Nephron (organoid): ENCODE measurements around the gene ITGB1.

Source experiments
- H3K27ac Mint-ChIP-seq, 3 experiments: 2 replicates each; pipeline ENCODE4 v1.8.0; 2020; ENCODE audit warnings: mixed read lengths in 3 of 3, mild to moderate bottlenecking in 2 of 3, moderate library complexity in 1 of 3
- H3K27me3 Mint-ChIP-seq: 2 replicates; pipeline ENCODE4 v1.8.0; 2021; ENCODE audit warnings: low read depth, mild to moderate bottlenecking, moderate library complexity, mixed read lengths
- H3K36me3 Mint-ChIP-seq: 2 replicates; pipeline ENCODE4 v1.8.0; 2020; ENCODE audit warnings: low read depth, mixed read lengths
- H3K4me1 Mint-ChIP-seq: 2 replicates; pipeline ENCODE4 v1.8.0; 2020; ENCODE audit warnings: mixed read lengths
- H3K4me3 Mint-ChIP-seq, 3 experiments: 2 replicates each; pipeline ENCODE4 v1.8.0; 2020; ENCODE audit warnings: mild to moderate bottlenecking in 3 of 3, mixed read lengths in 3 of 3, moderate library complexity in 2 of 3
- H3K9me3 Mint-ChIP-seq: 2 replicates; pipeline ENCODE4 v1.8.0; 2020; ENCODE audit warnings: mixed read lengths
- CTCF ChIP-seq, 3 experiments: fragments of 200-600 bp; sonication (generic); IDR thresholded peaks; one replicate each; pipeline ENCODE4 v1.5.0; 2021; ENCODE audit warnings: antibody characterized with exemption in 3 of 3; ENCODE audit not compliant: unreplicated experiment in 3 of 3

Gene ITGB1

DNA sequence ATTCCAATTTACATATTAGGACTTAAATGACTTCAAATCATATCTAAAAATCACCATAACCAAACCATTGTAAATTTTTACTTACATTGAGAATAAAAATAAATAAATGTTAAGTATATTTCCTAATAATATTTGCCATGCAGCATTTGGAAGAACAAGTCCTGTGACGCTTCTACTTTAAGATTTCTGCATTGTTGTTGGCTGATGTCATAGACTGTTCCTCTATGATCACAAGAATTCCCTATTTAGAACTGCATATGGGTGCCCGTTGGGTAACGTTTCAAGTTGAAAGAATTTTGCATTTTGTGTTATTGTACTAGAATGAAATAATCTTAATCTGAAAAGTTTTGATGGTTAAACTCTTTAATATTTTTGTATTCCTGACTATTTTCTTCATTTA lies 5.1 kb upstream of the ITGB1 start:
- H3K36me3 Mint-ChIP-seq = no peaks in the 10 kb centered on the region
- no peak overlapping the region for H3K4me3 Mint-ChIP-seq
- H3K9me3 Mint-ChIP-seq = peaks cover 3% of the 10 kb centered on the region
- TF ChIP-seq CTCF (IDR thresholded peaks at IDR 0.05; ENCODE audit: unreplicated experiment in 3 of 3) = no peak
- peaks cover 36% of the 10 kb centered on the region for H3K4me1 Mint-ChIP-seq
- no peak overlapping the region for H3K27ac Mint-ChIP-seq
- no peaks in the 10 kb centered on the region for H3K27me3 Mint-ChIP-seq

- peaks cover 36% of the 10 kb centered on the region for H3K4me1 Mint-ChIP-seq
- TF ChIP-seq CTCF (IDR thresholded peaks at IDR 0.05; ENCODE audit: unreplicated experiment in 3 of 3) = no peak
- H3K27me3 Mint-ChIP-seq = no peaks in the 10 kb centered on the region
- peak overlapping the region in 1 of 3 experiments; percentile 81 for H3K27ac Mint-ChIP-seq
- H3K4me3 Mint-ChIP-seq = no peak overlapping the region
- H3K36me3 Mint-ChIP-seq = no peaks in the 10 kb centered on the region
- H3K9me3 Mint-ChIP-seq = peaks cover 3% of the 10 kb centered on the region
Observed at GRCh38 chr10:32962521-32962920, 4.5 kb upstream of the ITGB1 start.

DNA sequence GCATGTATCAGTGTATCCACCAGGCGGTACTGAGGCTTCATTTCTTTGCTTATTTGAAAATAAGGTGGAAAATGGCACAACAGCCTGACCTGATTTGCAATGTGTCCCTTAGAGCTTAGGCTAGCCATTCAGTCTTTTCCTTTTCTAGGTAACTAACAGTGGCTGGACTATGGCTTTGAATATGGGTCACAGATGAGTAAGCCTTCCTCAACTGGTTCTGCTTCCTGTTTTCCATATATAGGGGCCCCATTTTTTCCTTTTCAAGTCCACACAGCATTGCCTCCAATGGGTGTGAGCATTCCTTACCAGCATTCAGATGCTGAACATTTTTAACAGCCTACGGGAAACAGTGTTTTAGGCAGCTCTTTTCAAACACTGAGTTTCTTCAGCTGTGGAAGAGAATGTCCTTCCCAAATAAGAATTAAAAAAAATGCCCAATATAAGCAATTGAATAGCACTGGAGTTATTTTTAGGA lies 3.9 kb upstream of the ITGB1 start:
- H3K4me3 Mint-ChIP-seq = peak overlapping the region in 1 of 3 experiments; percentile 9
- peaks cover 36% of the 10 kb centered on the region for H3K4me1 Mint-ChIP-seq
- TF ChIP-seq CTCF (IDR thresholded peaks at IDR 0.05; ENCODE audit: unreplicated experiment in 3 of 3) = no peak
- no peaks in the 10 kb centered on the region for H3K36me3 Mint-ChIP-seq
- H3K9me3 Mint-ChIP-seq = peaks cover 3% of the 10 kb centered on the region
- peak overlapping the region; percentile 71 to 93 (median 81) for H3K27ac Mint-ChIP-seq
- no peaks in the 10 kb centered on the region for H3K27me3 Mint-ChIP-seq

- peaks cover 2% of the 10 kb centered on the region for H3K9me3 Mint-ChIP-seq
- TF ChIP-seq CTCF (IDR thresholded peaks at IDR 0.05; ENCODE audit: unreplicated experiment in 3 of 3) = no peak
- peak overlapping the region; percentile 68 to 81 (median 71) for H3K27ac Mint-ChIP-seq
- H3K27me3 Mint-ChIP-seq = no peaks in the 10 kb centered on the region
- no peaks in the 10 kb centered on the region for H3K36me3 Mint-ChIP-seq
- peak overlapping the region in 1 of 3 experiments; percentile 36 for H3K4me3 Mint-ChIP-seq
- peaks cover 36% of the 10 kb centered on the region for H3K4me1 Mint-ChIP-seq
Observed at GRCh38 chr10:32961343-32961894, 3.4 kb upstream of the ITGB1 start.

DNA sequence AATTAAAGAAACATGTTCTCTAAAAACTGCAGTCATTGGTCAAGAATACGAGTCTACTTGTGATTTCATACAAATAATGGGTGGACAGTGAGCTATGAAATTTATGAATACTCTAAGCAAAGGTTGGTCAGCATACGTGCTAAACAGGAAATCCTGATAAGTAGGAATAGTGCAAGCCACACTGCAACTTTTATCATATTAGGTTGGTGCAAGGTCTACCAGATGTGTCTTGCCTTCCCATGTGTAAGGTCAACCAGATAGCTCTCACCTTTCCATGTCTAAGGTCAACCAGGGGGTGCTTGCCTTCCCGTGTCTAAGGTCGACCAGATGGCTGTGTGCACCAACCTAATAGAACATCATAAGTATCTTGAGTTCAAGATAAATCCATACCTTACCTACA lies 2.0 kb upstream of the ITGB1 start:
- Mint-ChIP-seq H3K4me3 (peak overlapping the region; percentile 95 to 99 (median 96)), H3K27me3 (no peaks in the 10 kb centered on the region), H3K9me3 (no peaks in the 10 kb centered on the region), H3K4me1 (peaks cover 49% of the 10 kb centered on the region), H3K27ac (peak overlapping the region; percentile 98 to 99 (median 99)), H3K36me3 (no peaks in the 10 kb centered on the region)
- no peak for TF ChIP-seq CTCF (IDR thresholded peaks at IDR 0.05; ENCODE audit: unreplicated experiment in 3 of 3)
